ENCODE data around the gene CYREN.

GRCh38 chr7:135151132-135151531 lies 19.4 kb downstream of the CYREN start:
- TF ChIP-seq PRDM10 (CRISPR knock-in tag; IDR thresholded peaks at IDR 0.05; ENCODE audit: low read depth), result no peak
- TF ChIP-seq EED (CRISPR knock-in tag; IDR thresholded peaks at IDR 0.05), result no peak
- TF ChIP-seq CTCF (CRISPR knock-in tag; IDR thresholded peaks at IDR 0.05), result no peak
- no peak for TF ChIP-seq ZFP1 (CRISPR knock-in tag; IDR thresholded peaks at IDR 0.05)
- TF ChIP-seq STAT6 (CRISPR knock-in tag; IDR thresholded peaks at IDR 0.05; ENCODE audit: borderline replicate concordance), result no peak
- TF ChIP-seq SRSF1 (optimal IDR thresholded peaks at IDR 0.05; ENCODE audit: low read depth, low read length), result no peak
- TF ChIP-seq TOPORS (CRISPR knock-in tag; IDR thresholded peaks at IDR 0.05), result no peak
- no peak for TF ChIP-seq MAZ (IDR thresholded peaks at IDR 0.05; ENCODE audit: borderline replicate concordance, low read depth, low read length)
- no peak for TF ChIP-seq MAZ (CRISPR knock-in tag; IDR thresholded peaks at IDR 0.05; ENCODE audit: low read depth)
- TF ChIP-seq NFIC (IDR thresholded peaks at IDR 0.05; ENCODE audit: low read length), result no peak
- no peak for TF ChIP-seq POLR2AphosphoS5 (IDR thresholded peaks at IDR 0.05; ENCODE audit: low read depth, low read length)
- TF ChIP-seq EP300 (IDR thresholded peaks at IDR 0.05; ENCODE audit: low read depth in 2 of 2, low read length in 2 of 2), result no peak
- no peak for TF ChIP-seq EP300 (CRISPR knock-in tag; IDR thresholded peaks at IDR 0.05; ENCODE audit: borderline replicate concordance)
